HCT116 (cell line): Measurements from ENCODE around the gene DENND4A. TPM values are rescaled to one million over a fixed set of nuclear protein-coding genes. Genes with fewer than 3 reads are reported as not detected.

Experiments used
- ATAC-seq: fragments of 200-7000 bp; cut with Tn5 transposase; 2 replicates; pipeline ENCODE4 v1.9.1; 2020; ENCODE audit warnings: mild to moderate bottlenecking, moderate library complexity
- BruUV-seq: library from RNA; stranded (reverse); fragments of 400-500 nt; replicated peaks from 2 replicates; lab custom pipeline; 2021; lab: Mats Ljungman, UMichigan
- CTCF ChIA-PET: fragments of 300-600 bp; sonication (Branson Sonifier 250); formaldehyde crosslinking; loops from one replicate; lab custom pipeline; 2021; ENCODE audit warnings: antibody characterized with exemption; lab: Charles Lee
- POLR2A ChIA-PET: fragments of 300-600, 350-600 bp; sonication (Branson Sonifier 250); formaldehyde crosslinking; loops from one replicate; lab custom pipeline; 2021; ENCODE audit warnings: antibody characterized with exemption; lab: Charles Lee
- RAD21 ChIA-PET, 2 experiments: fragments of 300-600 bp; sonication (Branson Sonifier 250); formaldehyde crosslinking; loops; one replicate each; lab custom pipeline; 2023; ENCODE audit warnings: low total read pairs in 2 of 2; ENCODE audit not compliant: uncharacterized antibody in 2 of 2, unreplicated experiment in 2 of 2, low non-redundant PET in 1 of 2; lab: Charles Lee
- DNase-seq: peaks from one replicate; pipeline ENCODE4 v3.0.0-alpha.2; 2010; ENCODE audit warnings: low read depth, low spot score
- H2AFZ ChIP-seq: fragments of 200-600 bp; shearing (Covaris generic), sonication (generic); 2 replicates; pipeline ENCODE4 v1.6.1; 2017; ENCODE audit warnings: low read depth, mixed run types, mixed read lengths, antibody characterized with exemption, low read length; ENCODE audit not compliant: poor library complexity, severe bottlenecking
- H3K27ac ChIP-seq: 2 replicates; pipeline ENCODE4 v1.5.1; 2012; ENCODE audit warnings: low read depth, low read length
- H3K27me3 ChIP-seq: fragments of 200-600 bp; sonication (generic); 2 replicates; pipeline ENCODE4 v1.6.1; 2016; ENCODE audit warnings: mixed run types, low read length, mixed read lengths; ENCODE audit not compliant: insufficient read depth
- H3K36me3 ChIP-seq, 2 experiments: fragments of 200-500 bp in 1 of 2; fragments of 200-600 bp in 1 of 2; sonication (Bioruptor generic) in 1 of 2; sonication (generic) in 1 of 2; 2 replicates each; pipeline versions ENCODE4 v1.5.1 to v1.6.1; 2014 to 2016; ENCODE audit warnings: low read length in 2 of 2, inconsistent platforms in 1 of 2, mixed read lengths in 1 of 2, mixed run types in 1 of 2; ENCODE audit not compliant: insufficient read depth in 2 of 2, control insufficient read depth in 1 of 2
- H3K4me1 ChIP-seq, 2 experiments: fragments of 200-600 bp in 1 of 2; sonication (generic) in 1 of 2; 2 replicates each; pipeline versions ENCODE4 v1.5.1 to v1.6.1; 2012 to 2017; ENCODE audit warnings: low read length in 2 of 2, inconsistent platforms in 1 of 2, mild to moderate bottlenecking in 1 of 2, mixed read lengths in 1 of 2, mixed run types in 1 of 2, moderate library complexity in 1 of 2; ENCODE audit not compliant: insufficient read depth in 2 of 2, control insufficient read depth in 1 of 2
- H3K4me2 ChIP-seq: fragments of 200-600 bp; sonication (generic); 2 replicates; pipeline ENCODE4 v1.6.1; 2017; ENCODE audit warnings: mixed run types, low read length, mixed read lengths
- H3K4me3 ChIP-seq, 2 experiments: fragments of 200-600 bp in 1 of 2; sonication (generic) in 1 of 2; replicated peaks in 1 of 2; 2 replicates each; pipeline ENCODE4 v1.5.1; 2011 to 2016; ENCODE audit warnings: low read length in 2 of 2, control low read depth in 1 of 2, low read depth in 1 of 2, mild to moderate bottlenecking in 1 of 2, mixed read lengths in 1 of 2, mixed run types in 1 of 2
- H3K79me2 ChIP-seq: fragments of 200-600 bp; sonication (generic); 2 replicates; pipeline ENCODE4 v1.6.1; 2017; ENCODE audit warnings: mild to moderate bottlenecking, mixed run types, low read length, moderate library complexity, mixed read lengths; ENCODE audit not compliant: insufficient read depth
- H3K9ac ChIP-seq: fragments of 200-600 bp; sonication (generic); 2 replicates; pipeline ENCODE4 v1.6.1; 2016; ENCODE audit warnings: low read length, mixed read lengths
- H3K9me2 ChIP-seq: fragments of 200-600 bp; sonication (generic), shearing (Covaris generic); 2 replicates; pipeline ENCODE4 v1.6.1; 2017; ENCODE audit warnings: mixed run types, mild to moderate bottlenecking, moderate library complexity; ENCODE audit not compliant: insufficient read depth
- H3K9me3 ChIP-seq, 2 experiments: fragments of 200-500 bp in 1 of 2; fragments of 200-600 bp in 1 of 2; sonication (Bioruptor generic) in 1 of 2; sonication (generic) in 1 of 2; 2 replicates each; pipeline ENCODE4 v1.6.1; 2014 to 2017; ENCODE audit warnings: low read length in 2 of 2, mixed read lengths in 2 of 2, inconsistent platforms in 1 of 2, low read depth in 1 of 2, mild to moderate bottlenecking in 1 of 2, mixed run types in 1 of 2, moderate library complexity in 1 of 2; ENCODE audit not compliant: control insufficient read depth in 1 of 2, insufficient read depth in 1 of 2
- H4K20me1 ChIP-seq: fragments of 200-600 bp; sonication (generic), shearing (Covaris generic); 2 replicates; pipeline ENCODE4 v1.6.1; 2017; ENCODE audit warnings: mixed run types, mild to moderate bottlenecking, moderate library complexity; ENCODE audit not compliant: insufficient read depth
- CEBPB ChIP-seq: IDR thresholded peaks from 2 replicates; pipeline ENCODE4 v1.6.1; 2012; ENCODE audit warnings: low read depth
- POLR2AphosphoS5 ChIP-seq: IDR thresholded peaks from 2 replicates; pipeline ENCODE4 v1.6.1; 2011; ENCODE audit warnings: mild to moderate bottlenecking, low read depth, low read length, moderate library complexity
- REST ChIP-seq: IDR thresholded peaks from 2 replicates; pipeline ENCODE4 v1.6.1; 2012; ENCODE audit warnings: low read depth
- SIN3A ChIP-seq: IDR thresholded peaks from 2 replicates; pipeline ENCODE4 v1.6.1; 2012; ENCODE audit warnings: low read depth
- SP1 ChIP-seq: IDR thresholded peaks from 2 replicates; pipeline ENCODE4 v1.6.1; 2012; ENCODE audit warnings: low read depth
- SRF ChIP-seq: IDR thresholded peaks from 2 replicates; pipeline ENCODE4 v1.6.1; 2012; ENCODE audit warnings: low read depth
- TCF7L2 ChIP-seq: IDR thresholded peaks from 2 replicates; pipeline ENCODE4 v1.7.0; 2011; ENCODE audit warnings: borderline replicate concordance, inconsistent platforms; ENCODE audit not compliant: insufficient read depth, insufficient read length; ENCODE audit errors: extremely low read depth
- ZFX ChIP-seq: fragments of 450-650 bp; IDR thresholded peaks from 2 replicates; pipeline ENCODE4 v1.6.1; 2017
- ZNF274 ChIP-seq: fragments of 200-500 bp; sonication (Bioruptor generic); IDR thresholded peaks from 2 replicates; pipeline ENCODE4 v1.6.1; 2014; ENCODE audit warnings: mild to moderate bottlenecking, low read depth, low read length, inconsistent platforms
- intact Hi-C: fragments of 100-400 bp; cut with micrococcal nuclease; formaldehyde crosslinking; loops from 2 replicates; pipeline ENCODE4 v1.10.0; 2022
- total RNA-seq: library from RNA; stranded (reverse); gene quantifications from one replicate; pipeline ENCODE4 v1.2.1, GENCODE V29; 2021; ENCODE audit not compliant: unreplicated experiment

Gene DENND4A
- total RNA-seq, 1 experiment from 2014 or later, result 9.1 TPM

DNA sequence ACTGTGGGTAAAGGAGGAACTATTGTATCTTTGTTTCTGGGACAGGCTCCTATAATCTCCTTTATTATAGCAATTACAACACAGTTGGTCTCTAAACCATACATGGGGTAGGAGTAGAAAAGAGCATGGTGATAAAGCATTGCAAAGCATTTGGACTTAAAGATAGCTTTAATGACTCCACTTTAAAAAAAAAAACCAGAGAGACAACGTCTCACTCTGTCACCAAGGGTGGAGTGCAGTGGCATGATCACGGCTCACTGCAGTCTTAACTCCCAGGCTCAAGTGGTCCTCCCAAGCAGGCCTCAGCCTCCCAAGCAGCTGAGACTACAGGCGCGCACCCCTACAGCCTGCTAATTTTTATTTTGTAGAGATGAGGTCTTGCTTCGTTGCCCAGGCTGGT lies 68.2 kb downstream of the DENND4A start:
- DNase-seq, result no peak
- H3K9ac ChIP-seq, result no peak overlapping the region
- no peak overlapping the region for H3K4me2 ChIP-seq
- no peak overlapping the region for H2AFZ ChIP-seq
- no peaks in the 10 kb centered on the region for H3K9me3 ChIP-seq
- ChIA-PET POLR2A (no interaction called here), CTCF (interaction anchor here (0.6 kb wide), 1 partner anchor 133 kb away, joined by 3 read pairs; no protein-coding TSS in a partner anchor)
- H3K27me3 ChIP-seq, result no peaks in the 10 kb centered on the region
- no TSS peak for BruUV-seq
- H3K4me3 ChIP-seq, result no peak overlapping the region
- TF ChIP-seq POLR2AphosphoS5 (no peak), TCF7L2 (no peak), SP1 (no peak), SIN3A (no peak), REST (no peak), ZNF274 (no peak), ZFX (no peak), SRF (no peak), CEBPB (no peak)
- TF ChIP-seq, all 23 proteins: peak for 0
- Histone ChIP-seq H3K79me2 (no peaks in the 10 kb centered on the region), H3K9me2 (no peaks in the 10 kb centered on the region), H3K4me1 (no peaks in the 10 kb centered on the region), H3K27ac (no peak overlapping the region), H4K20me1 (no peaks in the 10 kb centered on the region), H3K36me3 (no peaks in the 10 kb centered on the region; a peak in 1 of 4 replicates)
- RAD21 ChIA-PET, result no interaction called here
- intact Hi-C loops, result no loop called here
- ATAC-seq, result no peak
